ENCODE measurements around the gene ZDHHC24. TPM values are rescaled to one million over a fixed set of nuclear protein-coding genes. Genes with fewer than 3 reads are reported as not detected.

Gene ZDHHC24
- polyA plus RNA-seq, 1 donor from 2014 or later = 15.9 TPM

GRCh38 chr11:66564984-66565383 lies 19.1 kb upstream of the ZDHHC24 start:
- no peaks in the 10 kb centered on the region for H3K27me3 ChIP-seq (ENCODE audit: insufficient read depth, low read depth, low read length)
- no peaks in the 10 kb centered on the region for H3K9me3 ChIP-seq (ENCODE audit: low read length)
- no peaks in the 10 kb centered on the region for H4K20me1 ChIP-seq (ENCODE audit: insufficient read depth)
- H3K36me3 ChIP-seq (ENCODE audit: insufficient read depth, low read length) = no peaks in the 10 kb centered on the region
- H3K4me3 ChIP-seq (ENCODE audit: low read length) = no peak overlapping the region
- H3K9ac ChIP-seq (ENCODE audit: low read length) = no peak overlapping the region
- no peak overlapping the region for H3K27ac ChIP-seq (ENCODE audit: low read length)
- no peak overlapping the region for H3K4me2 ChIP-seq (ENCODE audit: low read length)
- no peak overlapping the region for H2AFZ ChIP-seq (ENCODE audit: low read depth, low read length)
- no peaks in the 10 kb centered on the region for H3F3A ChIP-seq (ENCODE audit: insufficient read depth, low read length, poor library complexity, severe bottlenecking)
- TF ChIP-seq TAF1 (IDR thresholded peaks at IDR 0.05; ENCODE audit: low read depth) (no peak), MXI1 (conservative IDR thresholded peaks at IDR 0.05; ENCODE audit: poor library complexity, severe bottlenecking) (no peak), EP300 (conservative IDR thresholded peaks at IDR 0.05; ENCODE audit: poor library complexity, severe bottlenecking) (no peak)
- no peaks in the 10 kb centered on the region for H3K9me2 ChIP-seq (ENCODE audit: insufficient read depth, low read length)
- H3K79me2 ChIP-seq (replicated peaks; ENCODE audit: insufficient read depth, low read length) = no peaks in the 10 kb centered on the region

- Histone ChIP-seq H3K27ac (ENCODE audit: low read length) (no peak overlapping the region), H3K9ac (ENCODE audit: low read length) (no peak overlapping the region), H3K27me3 (ENCODE audit: insufficient read depth, low read depth, low read length) (no peaks in the 10 kb centered on the region), H2AFZ (ENCODE audit: low read depth, low read length) (no peak overlapping the region), H3K9me2 (ENCODE audit: insufficient read depth, low read length) (no peaks in the 10 kb centered on the region), H3K79me2 (replicated peaks; ENCODE audit: insufficient read depth, low read length) (no peaks in the 10 kb centered on the region), H3K9me3 (ENCODE audit: low read length) (no peaks in the 10 kb centered on the region), H3F3A (ENCODE audit: insufficient read depth, low read length, poor library complexity, severe bottlenecking) (no peaks in the 10 kb centered on the region), H3K4me3 (ENCODE audit: low read length) (no peak overlapping the region), H3K36me3 (ENCODE audit: insufficient read depth, low read length) (no peaks in the 10 kb centered on the region), H3K4me2 (ENCODE audit: low read length) (no peak overlapping the region), H4K20me1 (ENCODE audit: insufficient read depth) (no peaks in the 10 kb centered on the region)
- no peak for TF ChIP-seq SMC3 (conservative IDR thresholded peaks at IDR 0.05; ENCODE audit: poor library complexity)
These were observed 18.7 kb upstream of the ZDHHC24 start for GRCh38 chr11:66564538-66564937.

- TF ChIP-seq EZH2 (IDR thresholded peaks at IDR 0.05; ENCODE audit: borderline replicate concordance, insufficient read depth, low read length, poor library complexity, severe bottlenecking) = no peak
- TF ChIP-seq RAD21 (conservative IDR thresholded peaks at IDR 0.05) = no peak
- TF ChIP-seq TAF1 (IDR thresholded peaks at IDR 0.05; ENCODE audit: low read depth) = no peak
- TF ChIP-seq EP300 (conservative IDR thresholded peaks at IDR 0.05; ENCODE audit: poor library complexity, severe bottlenecking) = no peak
- TF ChIP-seq POLR2AphosphoS5 (IDR thresholded peaks at IDR 0.05) = no peak
- H3K9ac ChIP-seq (ENCODE audit: low read length) = no peak overlapping the region
- no peaks in the 10 kb centered on the region for H3K9me3 ChIP-seq (ENCODE audit: low read length)
These were observed 18.0 kb upstream of the ZDHHC24 start for GRCh38 chr11:66563832-66564231.

GRCh38 chr11:66562907-66563583 lies 17.2 kb upstream of the ZDHHC24 start:
- Histone ChIP-seq H3K79me2 (replicated peaks; ENCODE audit: insufficient read depth, low read length) (no peaks in the 10 kb centered on the region), H4K20me1 (ENCODE audit: insufficient read depth) (no peaks in the 10 kb centered on the region), H3K9me3 (ENCODE audit: low read length) (no peaks in the 10 kb centered on the region), H3K9ac (ENCODE audit: low read length) (no peak overlapping the region), H3K9me2 (ENCODE audit: insufficient read depth, low read length) (no peaks in the 10 kb centered on the region), H3F3A (ENCODE audit: insufficient read depth, low read length, poor library complexity, severe bottlenecking) (no peaks in the 10 kb centered on the region), H3K4me3 (ENCODE audit: low read length) (no peak overlapping the region), H2AFZ (ENCODE audit: low read depth, low read length) (no peak overlapping the region), H3K36me3 (ENCODE audit: insufficient read depth, low read length) (no peaks in the 10 kb centered on the region), H3K4me2 (ENCODE audit: low read length) (no peak overlapping the region), H3K27me3 (ENCODE audit: insufficient read depth, low read depth, low read length) (no peaks in the 10 kb centered on the region), H3K27ac (ENCODE audit: low read length) (no peak overlapping the region)
- no peak for TF ChIP-seq CTCF (IDR thresholded peaks at IDR 0.05; ENCODE audit: poor library complexity, severe bottlenecking)
- TF ChIP-seq REST (IDR thresholded peaks at IDR 0.05; ENCODE audit: borderline replicate concordance) = no peak
- TF ChIP-seq SMC3 (conservative IDR thresholded peaks at IDR 0.05; ENCODE audit: poor library complexity) = no peak
- no peak for TF ChIP-seq POLR2AphosphoS5 (IDR thresholded peaks at IDR 0.05)
- TF ChIP-seq EZH2 (IDR thresholded peaks at IDR 0.05; ENCODE audit: borderline replicate concordance, insufficient read depth, low read length, poor library complexity, severe bottlenecking) = no peak
- no peak for TF ChIP-seq TAF1 (IDR thresholded peaks at IDR 0.05; ENCODE audit: low read depth)
- no peak for TF ChIP-seq RAD21 (conservative IDR thresholded peaks at IDR 0.05)
- TF ChIP-seq EP300 (conservative IDR thresholded peaks at IDR 0.05; ENCODE audit: poor library complexity, severe bottlenecking) = no peak
- no peak for TF ChIP-seq MXI1 (conservative IDR thresholded peaks at IDR 0.05; ENCODE audit: poor library complexity, severe bottlenecking)

More at GRCh38 chr11:66563832-66564231, 18.0 kb upstream of the ZDHHC24 start:
- H3K79me2 ChIP-seq (replicated peaks; ENCODE audit: insufficient read depth, low read length) = no peaks in the 10 kb centered on the region
- no peaks in the 10 kb centered on the region for H3K36me3 ChIP-seq (ENCODE audit: insufficient read depth, low read length)
- H3K27ac ChIP-seq (ENCODE audit: low read length) = no peak overlapping the region
- no peaks in the 10 kb centered on the region for H3K27me3 ChIP-seq (ENCODE audit: insufficient read depth, low read depth, low read length)
- H3F3A ChIP-seq (ENCODE audit: insufficient read depth, low read length, poor library complexity, severe bottlenecking) = no peaks in the 10 kb centered on the region
- H3K4me2 ChIP-seq (ENCODE audit: low read length) = no peak overlapping the region
- H3K9me2 ChIP-seq (ENCODE audit: insufficient read depth, low read length) = no peaks in the 10 kb centered on the region
- no peak overlapping the region for H2AFZ ChIP-seq (ENCODE audit: low read depth, low read length)
- H3K4me3 ChIP-seq (ENCODE audit: low read length) = no peak overlapping the region
- H4K20me1 ChIP-seq (ENCODE audit: insufficient read depth) = no peaks in the 10 kb centered on the region
